Measurements from ENCODE around the gene ABLIM1.

Gene ABLIM1

DNA sequence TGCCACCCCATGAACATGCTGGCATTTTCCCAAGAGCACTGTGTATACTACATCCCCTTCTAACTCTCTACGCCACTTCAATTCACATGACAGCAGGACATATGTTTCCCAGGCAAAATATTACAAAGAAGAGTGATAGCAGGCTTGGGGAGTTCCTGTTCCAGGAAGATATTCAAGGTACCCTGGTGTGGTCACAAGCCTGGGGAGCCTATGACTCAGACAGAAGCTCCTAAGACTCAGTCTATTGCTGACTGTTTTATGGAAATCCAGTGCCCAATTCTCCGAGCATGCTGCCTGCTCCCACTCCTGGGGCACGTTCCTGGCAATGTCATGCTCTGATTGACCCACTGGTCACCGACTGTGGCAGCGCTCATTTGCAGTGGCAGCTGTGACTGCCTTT lies 23.5 kb upstream of the ABLIM1 start:
- intact Hi-C loops (cut with DNase I) = no loop called here
- no peak for DNase-seq

DNA sequence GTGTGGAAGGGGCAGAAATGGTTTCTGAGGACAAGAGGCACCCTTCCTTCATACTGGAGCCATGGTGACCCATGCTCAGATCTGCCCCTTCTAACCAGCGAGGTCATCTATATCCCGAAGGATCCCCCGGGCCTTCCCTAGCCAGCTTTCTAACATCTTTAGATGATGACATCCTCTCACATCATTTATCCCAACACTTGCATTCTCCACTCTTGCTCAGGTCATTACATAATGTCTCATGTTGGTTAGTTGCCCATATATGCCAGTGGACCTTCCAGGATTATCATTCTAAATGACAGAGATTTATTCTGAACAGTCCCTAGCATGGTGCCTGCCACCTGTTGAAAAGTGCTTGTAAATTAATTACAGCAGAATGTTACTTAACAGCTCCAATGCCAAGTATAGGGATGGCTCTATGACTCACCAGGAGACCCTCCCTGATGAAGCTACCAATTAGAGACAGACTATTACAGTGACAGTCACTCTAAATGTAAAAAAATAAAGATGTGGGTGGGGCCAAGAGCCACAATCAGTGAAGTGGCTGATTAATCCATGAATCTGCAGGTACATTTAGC lies 22.6 kb upstream of the ABLIM1 start:
- intact Hi-C loops (cut with DNase I) = no loop called here
- no peak for DNase-seq

DNA sequence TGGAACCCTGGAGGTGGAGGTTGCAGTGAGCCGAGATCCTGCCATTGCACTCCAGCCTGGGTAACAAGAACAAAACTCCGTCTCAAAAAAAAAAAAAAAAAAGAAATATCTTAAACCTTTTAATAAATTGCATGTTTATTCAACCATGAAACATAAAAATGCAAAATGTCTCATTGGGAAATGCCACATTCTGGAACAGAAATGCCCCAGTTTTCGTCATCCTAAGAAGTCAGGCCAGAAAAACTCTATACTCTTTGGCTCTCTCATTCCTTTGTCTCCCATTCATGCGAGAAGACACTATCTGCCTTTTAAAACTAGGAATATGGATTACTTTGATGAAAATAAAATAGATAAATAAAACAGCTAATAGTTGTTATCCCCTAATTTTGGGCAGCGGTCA lies 21.5 kb upstream of the ABLIM1 start:
- intact Hi-C loops (cut with DNase I) = no loop called here

DNA sequence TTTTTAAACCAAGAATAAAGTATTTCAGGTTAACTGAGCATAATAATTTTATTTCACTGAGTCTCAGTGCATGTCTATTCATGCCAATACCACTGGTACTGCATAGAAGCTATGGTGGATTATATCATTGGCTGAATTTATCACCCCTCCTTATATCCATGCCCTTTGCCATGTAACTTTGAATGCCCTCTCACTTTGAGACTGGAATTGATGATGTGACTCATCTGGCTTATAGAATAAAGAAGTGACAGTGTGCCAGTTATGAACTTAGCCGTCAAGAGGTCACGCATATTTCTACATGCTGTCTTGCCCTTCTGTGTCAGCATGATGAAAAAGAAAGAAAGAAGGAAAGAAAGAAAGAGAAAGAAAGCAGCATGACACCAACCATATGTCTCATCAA lies 20.7 kb upstream of the ABLIM1 start:
- DNase-seq = no peak
- intact Hi-C loops (cut with DNase I) = no loop called here

More for the DNA sequence above, 21.5 kb upstream of the ABLIM1 start:
- DNase-seq = no peak

DNA sequence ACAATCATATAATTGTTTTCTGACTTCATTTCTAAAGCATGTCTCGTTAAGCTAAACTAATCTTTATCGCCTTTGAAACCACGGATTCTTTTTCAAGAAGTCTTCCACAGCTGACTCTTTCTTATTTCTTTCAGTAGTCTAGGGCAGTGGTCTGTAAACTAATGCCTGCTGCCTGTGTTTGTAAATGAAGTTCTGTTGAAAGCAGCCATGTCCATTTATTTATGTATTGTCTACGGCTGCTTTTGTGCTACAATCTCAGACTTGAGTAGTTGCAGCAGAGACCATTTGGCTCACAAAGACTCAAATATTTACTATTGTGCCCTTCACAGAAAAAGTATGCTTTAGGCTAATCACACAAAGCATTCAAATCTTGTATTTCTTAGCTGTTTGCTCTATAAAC lies 20.3 kb upstream of the ABLIM1 start:
- intact Hi-C loops (cut with DNase I) = no loop called here
- no peak for DNase-seq

DNA sequence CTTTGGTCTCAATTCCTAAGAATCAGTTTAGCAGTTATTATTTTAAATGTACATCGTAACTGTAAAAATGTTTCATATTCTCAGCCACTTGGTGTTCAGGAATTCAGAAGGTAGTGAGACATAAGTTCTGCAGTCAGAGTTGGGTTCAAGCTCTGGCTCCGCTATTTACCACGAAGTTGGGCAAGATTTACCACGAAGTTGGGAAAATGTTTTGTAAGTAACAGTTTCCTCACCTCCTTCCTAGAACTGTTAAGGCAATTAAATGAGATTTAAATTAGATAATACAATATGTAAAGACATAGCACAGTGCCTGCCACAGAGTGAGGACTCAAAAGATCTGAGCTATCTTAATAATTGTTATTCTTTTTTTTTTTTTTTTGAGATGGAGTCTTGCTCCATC lies 16.3 kb upstream of the ABLIM1 start:
- no peak for DNase-seq
- intact Hi-C loops (cut with DNase I) = no loop called here

DNA sequence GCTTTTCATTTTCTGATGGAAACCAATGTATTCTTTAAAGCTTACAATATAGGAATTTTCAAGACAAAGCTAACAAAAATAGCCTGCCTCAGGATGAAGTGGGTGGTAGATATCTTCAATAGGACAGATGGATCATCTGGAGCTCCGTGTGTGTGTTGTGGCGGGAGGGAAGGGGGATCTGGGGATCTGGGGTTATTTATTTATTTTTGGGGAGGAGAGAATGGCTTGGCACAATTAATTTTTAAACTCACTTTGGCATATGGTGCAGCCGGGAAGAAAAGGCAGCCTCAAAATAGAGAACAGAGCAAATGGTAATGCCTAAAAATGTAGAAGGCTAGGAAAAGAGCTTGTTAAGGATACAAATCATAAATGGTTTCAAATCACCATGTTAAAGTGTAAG lies 11.6 kb upstream of the ABLIM1 start:
- DNase-seq = no peak
- intact Hi-C loops (cut with DNase I) = no loop called here

DNA sequence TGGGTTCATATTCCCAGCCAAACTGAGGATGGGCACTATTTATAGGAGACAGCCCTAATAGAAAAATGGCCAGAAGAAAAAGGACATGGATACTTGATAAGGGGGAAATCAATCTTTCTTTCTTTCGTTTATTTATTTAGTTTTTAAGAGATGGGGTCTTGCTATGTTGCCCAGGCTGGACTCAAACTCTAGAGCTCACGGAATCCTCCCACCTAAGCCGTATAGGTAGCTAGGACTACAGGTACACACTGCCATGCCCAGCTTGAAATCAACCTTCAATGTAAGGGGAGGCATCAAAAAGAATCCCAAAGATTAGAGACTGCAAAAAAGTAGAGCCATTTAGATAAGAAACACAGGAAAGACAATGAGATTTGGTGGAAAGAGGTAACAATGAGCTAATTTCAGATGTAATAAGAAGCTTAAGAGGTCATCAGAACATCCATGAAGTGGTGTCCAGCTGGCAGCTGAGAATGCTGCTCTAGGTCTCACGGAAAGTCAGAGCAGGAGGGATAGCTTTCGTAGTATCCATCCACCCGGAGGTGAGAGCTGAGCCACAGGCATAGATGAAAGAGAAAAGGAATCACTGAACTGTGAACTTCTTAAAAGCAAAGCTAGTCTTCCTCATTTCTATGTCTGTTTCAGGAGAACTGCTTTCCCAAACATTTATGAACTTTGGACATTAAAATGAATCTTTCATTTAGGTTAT lies 10.5 kb upstream of the ABLIM1 start:
- intact Hi-C loops (cut with DNase I) = no loop called here
- DNase-seq = no peak

DNA sequence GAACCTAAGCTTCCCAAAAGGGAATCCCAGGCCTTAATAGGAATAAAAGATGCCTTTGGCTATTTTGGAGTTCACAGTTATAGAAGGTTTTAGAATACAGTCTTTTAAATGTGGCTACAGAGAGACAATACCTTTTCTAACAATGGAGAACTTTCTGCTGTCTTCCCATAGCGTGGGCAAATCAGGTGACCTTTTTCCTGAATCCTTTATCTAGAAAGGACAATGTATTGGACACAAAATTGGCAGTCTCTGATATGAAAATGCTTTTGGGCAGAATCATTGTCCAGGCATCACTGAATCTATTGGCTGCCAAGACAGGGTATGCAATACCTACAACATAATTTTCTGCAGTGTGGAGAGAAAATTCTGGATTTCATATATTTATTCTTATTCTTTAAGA lies 7.8 kb upstream of the ABLIM1 start:
- intact Hi-C loops (cut with DNase I) = no loop called here
- DNase-seq = no peak

DNA sequence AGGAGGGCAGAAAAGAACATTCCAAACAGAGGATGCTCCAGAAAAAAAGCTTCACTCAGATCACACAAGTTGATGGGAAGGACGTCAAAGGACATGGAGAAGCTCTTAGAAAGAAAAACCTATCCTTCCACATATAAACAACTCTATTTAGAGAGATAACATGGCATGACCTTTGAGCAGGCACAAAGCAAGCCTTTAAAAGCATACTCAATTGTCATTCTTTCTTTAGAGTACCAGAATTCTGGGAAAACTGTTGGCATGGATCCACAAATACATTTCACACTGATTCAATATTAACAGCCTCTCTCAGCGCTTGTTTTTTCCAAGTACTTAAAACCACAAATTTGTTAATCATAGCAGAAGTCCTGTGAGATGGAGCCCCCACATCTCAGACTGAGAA lies 7.3 kb upstream of the ABLIM1 start:
- intact Hi-C loops (cut with DNase I) = no loop called here
- no peak for DNase-seq

DNA sequence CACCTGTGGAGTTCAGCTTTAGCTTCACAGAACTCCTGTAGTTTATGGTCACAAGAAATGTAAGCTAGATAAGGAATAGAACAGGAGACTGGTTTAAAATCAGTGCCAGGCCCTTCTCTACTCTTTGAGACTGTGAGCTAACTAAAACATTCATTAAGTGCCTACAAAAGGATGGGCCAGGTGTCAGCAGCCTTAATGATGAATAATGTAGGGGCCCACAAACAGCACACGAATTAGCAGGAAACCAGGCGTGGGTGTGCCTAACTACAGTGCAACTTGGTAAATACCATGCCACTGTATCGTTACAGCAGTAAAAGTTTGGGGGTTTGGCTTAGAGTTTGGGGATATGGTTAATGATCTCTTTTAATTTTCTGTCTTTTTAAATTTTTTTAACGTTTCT lies 6.1 kb upstream of the ABLIM1 start:
- intact Hi-C loops (cut with DNase I) = no loop called here
- DNase-seq = no peak

DNA sequence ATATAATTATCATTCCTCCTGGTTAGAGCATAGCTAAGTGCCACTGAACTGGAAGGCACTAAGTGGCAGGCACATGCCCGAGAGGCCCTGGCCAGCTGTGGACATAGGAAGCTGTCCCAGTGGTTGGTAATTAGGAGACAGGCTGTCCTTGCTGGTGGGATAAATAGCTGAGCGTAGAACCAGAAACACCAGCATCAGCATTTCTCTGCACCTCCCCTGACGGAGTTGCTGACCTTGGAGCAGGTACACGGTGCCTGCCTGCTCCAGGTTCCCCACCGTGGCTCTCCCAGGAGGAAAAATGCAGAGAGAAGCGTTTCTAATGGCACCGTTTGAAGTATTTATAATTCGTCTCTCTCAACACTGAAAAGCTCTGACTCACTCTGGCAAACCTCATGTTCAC lies 5.6 kb upstream of the ABLIM1 start:
- intact Hi-C loops (cut with DNase I) = no loop called here
- peak in 1 of 10 donors; percentile 53 for DNase-seq

DNA sequence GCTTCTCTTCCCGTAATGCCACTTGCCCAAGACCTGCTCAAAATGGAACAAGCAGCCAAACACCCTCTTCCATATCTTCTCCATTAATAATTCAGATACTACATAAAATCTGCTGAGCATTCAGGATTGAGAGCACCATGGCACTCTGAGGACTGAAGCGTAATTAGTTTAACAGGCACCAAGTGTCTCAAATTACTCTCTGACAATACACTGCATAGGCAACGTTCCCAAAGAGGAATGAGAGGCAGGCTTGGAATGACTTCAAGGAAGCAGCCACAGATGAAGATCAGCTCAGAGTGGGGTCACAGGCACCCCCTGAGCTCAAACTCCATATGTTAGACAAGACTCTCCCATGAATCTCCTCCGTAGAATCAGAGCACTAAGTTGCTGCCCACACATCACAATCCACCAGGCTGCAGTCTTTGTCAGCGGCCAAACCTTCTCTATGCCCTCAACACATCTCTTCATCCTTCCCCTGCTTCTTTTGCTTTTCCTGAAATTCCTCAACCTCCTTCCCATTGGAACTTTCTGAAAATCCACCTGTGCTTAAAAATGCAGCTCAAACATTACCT lies 4.7 kb upstream of the ABLIM1 start:
- intact Hi-C loops (cut with DNase I) = no loop called here
- DNase-seq = peak in 1 of 10 donors; percentile 69

DNA sequence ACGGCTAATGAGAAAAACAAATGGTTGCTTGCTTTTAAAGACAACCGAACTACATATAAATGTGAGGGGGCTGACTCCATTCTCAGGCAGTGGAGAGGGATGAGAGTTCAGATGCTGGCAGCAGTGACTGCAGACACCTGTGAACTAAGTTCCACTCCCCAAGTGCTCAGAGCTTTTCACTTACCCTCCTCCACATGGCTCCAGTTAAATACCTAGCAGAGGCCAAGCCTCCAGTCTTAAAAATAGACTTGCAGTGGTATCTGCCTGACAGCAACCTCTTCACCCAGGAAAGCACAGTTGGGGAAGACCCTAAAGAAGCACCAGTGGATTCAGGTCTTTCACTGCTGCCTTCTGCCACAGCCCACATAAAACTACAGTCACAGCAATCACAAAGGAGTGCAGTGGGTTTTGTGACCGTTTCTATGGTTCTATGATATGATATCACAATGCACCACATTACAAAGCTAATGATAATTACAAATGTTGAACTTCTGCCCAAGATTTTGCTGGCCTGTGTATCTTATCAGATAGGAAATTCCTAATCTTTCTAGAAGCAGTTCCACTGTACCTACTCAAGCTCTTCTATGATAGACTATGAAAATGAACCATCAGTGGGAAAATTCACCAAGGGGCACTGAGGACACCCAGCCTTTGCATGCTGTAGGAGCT lies 3.3 kb upstream of the ABLIM1 start:
- intact Hi-C loops (cut with DNase I) = no loop called here

DNA sequence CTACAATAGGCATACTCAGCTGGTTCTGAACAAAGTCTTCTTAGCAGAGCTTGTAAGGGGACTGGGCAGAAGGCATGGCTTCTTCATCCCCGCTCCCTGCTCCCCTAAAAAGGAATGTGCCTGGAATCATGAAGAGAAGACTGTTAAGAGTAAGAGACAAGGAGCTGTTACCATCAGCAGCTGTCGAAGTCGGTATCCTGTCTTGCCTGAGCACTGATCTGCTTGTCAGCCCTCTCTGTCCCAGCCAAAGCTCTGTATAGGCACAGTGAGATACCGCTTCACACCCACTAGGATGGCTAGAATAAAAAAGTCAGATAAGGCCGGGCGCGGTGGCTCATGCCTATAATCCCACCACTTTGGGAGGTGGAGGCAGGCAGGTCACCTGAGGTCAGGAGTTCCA lies 2.4 kb downstream of the ABLIM1 start:
- no peak for DNase-seq
- intact Hi-C loops (cut with DNase I) = no loop called here

More for the DNA sequence above, 3.3 kb upstream of the ABLIM1 start:
- no peak for DNase-seq

DNA sequence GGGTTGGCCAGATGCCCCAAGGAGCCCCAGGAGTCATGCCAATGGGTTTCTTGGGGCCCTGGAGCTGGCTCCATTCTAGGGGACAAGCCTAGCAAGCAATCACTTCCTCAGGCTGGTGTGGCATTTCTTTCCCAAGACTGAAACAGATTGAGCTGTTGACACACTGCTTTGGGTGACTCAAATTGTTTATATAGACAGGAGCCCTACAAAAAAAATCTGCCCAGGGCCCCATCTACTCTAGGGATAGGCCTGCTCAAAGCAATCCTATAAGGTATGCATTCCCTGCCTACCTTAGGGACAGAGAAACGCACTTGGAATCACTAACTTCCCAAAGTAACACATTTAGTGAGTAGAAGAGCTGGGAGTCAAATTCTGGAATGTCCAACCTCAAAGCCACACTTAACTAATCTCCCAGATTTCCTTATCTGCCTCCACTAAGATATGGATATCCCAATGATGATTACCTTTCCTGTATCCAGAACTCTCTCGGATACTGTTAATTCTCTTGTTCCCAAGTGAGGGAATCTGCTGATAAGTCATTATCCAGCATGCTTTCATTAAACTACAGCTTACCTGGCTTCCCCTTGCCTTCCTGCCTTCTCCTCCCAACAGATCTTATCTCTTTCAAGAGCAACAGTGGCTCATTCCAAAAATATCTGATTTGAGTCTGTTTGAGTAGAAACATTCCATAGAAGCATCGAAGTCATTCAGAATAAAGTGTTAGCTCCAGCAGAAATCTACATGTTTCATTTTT lies 3.1 kb downstream of the ABLIM1 start:
- intact Hi-C loops (cut with DNase I) = no loop called here
- DNase-seq = no peak

DNA sequence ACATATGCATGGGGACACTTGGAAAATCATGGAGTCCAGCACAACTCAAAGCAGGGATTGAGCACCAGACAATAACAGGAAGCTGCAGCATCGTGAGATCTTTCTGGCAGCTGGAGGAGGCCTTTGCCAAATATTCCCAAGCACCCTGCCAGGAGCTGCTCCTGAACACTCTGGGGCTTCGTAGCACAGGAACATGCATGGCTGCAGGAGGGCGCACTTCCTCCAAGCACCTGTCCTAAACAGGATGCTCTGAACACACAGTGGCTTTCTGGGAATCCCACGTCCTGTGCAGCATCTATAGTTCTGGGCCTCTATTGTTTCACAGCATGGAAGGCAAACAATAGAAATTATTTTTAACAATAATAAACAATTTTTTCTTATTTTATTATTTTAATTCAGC lies 4.1 kb downstream of the ABLIM1 start:
- DNase-seq = peak in 1 of 10 donors; percentile 69
- intact Hi-C loops (cut with DNase I) = no loop called here

DNA sequence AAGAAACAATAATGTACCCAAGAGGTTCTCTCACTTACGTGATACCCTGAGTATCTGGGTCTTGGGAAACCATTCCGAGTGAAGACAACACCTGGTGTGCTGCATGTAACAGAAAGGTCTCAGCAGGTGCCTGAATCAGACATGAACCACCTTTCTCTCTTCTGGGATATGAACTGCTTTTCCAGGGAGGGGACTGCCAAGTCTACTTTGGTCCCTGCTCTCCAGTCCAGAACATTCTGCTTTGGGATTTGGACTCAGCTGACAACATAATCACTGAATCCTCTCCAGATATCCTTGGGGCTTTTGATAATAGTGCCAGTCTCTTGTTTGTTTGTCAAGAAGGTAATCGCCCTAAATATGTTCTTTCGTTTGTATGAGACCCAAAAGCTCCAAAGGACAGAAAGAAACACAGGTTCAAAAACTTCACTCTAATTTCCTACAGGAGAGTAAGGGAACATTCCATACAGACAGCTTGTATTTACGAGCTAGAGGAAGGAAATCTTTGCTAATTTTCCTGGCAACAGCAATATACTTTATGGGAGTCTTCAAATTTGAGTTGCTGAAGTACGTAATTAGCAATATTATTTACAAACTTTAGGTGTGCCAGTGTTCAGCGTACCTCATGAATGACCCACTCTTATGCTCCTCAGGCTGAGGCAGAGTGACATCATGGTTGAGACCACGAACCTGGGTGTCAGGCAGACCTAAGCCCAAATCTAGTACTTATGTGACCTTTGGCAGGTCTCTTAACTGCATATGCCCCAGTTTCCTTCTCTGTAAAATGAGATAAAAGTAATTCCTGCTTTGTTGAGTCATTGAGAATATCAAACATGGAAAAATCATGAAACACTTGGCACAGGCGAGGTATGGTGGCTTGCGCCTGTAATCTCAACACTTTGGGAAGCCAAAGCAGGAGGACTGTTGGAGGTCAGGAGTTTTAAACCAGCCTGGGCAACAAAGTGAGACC lies 5.4 kb downstream of the ABLIM1 start:
- intact Hi-C loops (cut with DNase I) = no loop called here
- DNase-seq = no peak

DNA sequence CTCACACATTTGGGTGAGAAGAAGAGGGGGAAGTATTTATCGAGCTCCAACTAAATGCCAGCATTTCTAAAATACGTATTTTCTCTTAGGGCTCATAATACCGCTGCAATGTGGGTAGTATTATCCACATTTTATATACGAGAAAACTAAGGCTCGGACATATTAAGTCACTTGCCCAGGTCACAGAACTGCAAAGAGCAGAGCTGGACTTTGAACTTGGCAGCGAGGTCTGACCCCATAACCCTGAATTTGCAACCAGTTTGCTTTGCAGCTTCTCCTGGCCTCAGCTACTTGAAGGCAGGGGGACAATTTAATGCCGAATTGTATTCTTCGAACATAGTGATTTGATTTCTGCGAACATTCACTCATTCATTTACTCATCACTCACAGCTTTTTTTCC lies 7.2 kb downstream of the ABLIM1 start:
- no peak for DNase-seq
- intact Hi-C loops (cut with DNase I) = no loop called here

DNA sequence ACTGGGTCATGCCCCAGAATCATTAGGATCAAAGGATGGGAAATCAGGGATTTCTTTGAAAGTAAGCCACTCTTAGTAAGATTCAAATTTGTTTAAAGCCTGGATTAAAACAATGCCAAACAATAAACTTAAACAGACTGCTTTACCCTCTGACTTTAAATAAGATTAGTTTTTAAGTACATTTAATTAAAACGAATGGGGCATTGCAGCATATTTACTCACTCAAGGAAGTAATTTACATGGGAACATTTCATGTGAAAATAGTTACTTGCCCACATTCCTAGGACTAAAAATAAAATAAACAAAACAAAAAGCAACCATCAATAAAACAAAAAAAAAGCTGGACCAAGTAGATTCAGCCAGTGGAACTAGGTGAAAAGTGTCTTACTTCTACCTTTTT lies 7.8 kb downstream of the ABLIM1 start:
- intact Hi-C loops (cut with DNase I) = no loop called here
- no peak for DNase-seq
